CD4-positive, alpha-beta T cell (primary cell): Measurements from ENCODE around the gene GSTM1. TPM values are rescaled to one million over a fixed set of nuclear protein-coding genes. Genes with fewer than 3 reads are reported as not detected.
"Not testable (repeated sequence)": the region's sequence is repeated elsewhere in the genome, so short reads cannot be mapped to it uniquely, and the experiment has no call there.

ENCODE experiments used
- ATAC-seq: fragments of 200-7000 bp; cut with Tn5 transposase; one replicate; pipeline ENCODE4 v1.10.0; 2022; ENCODE audit warnings: mild to moderate bottlenecking; ENCODE audit not compliant: poor library complexity
- CTCF ChIA-PET: fragments of 350-600 bp; sonication (Branson Sonifier 250); formaldehyde crosslinking; loops from one replicate; lab custom pipeline; 2021; ENCODE audit warnings: antibody characterized with exemption, inconsistent platforms; lab: Charles Lee
- POLR2A ChIA-PET: fragments of 350-600 bp; sonication (Branson Sonifier 250); formaldehyde crosslinking; loops from one replicate; lab custom pipeline; 2021; ENCODE audit warnings: antibody characterized with exemption, inconsistent platforms; lab: Charles Lee
- DNase-seq, 14 experiments: peaks; one replicate each; pipeline ENCODE4 v3.0.0-alpha.2; 2013 to 2020; ENCODE audit warnings: mixed read lengths in 2 of 14
- H3K27ac ChIP-seq, 2 donors: one replicate each; pipeline versions ENCODE4 v1.5.1 to v1.7.0; 2013; ENCODE audit warnings: low read length in 2 of 2, low read depth in 1 of 2, mild to moderate bottlenecking in 1 of 2
- H3K27me3 ChIP-seq, 2 experiments: 1 replicate in 1 of 2; 2 replicates in 1 of 2; pipeline versions ENCODE4 v1.6.1 to v1.7.0; 2013; ENCODE audit warnings: low read length in 2 of 2, control low read depth in 1 of 2, mild to moderate bottlenecking in 1 of 2, moderate library complexity in 1 of 2; ENCODE audit not compliant: insufficient read depth in 2 of 2, control insufficient read depth in 1 of 2
- H3K36me3 ChIP-seq: one replicate; pipeline ENCODE4 v1.6.1; 2013; ENCODE audit warnings: low read length, control low read depth; ENCODE audit not compliant: insufficient read depth
- H3K4me1 ChIP-seq: one replicate; pipeline ENCODE4 v1.6.1; 2013; ENCODE audit warnings: low read length, control low read depth; ENCODE audit not compliant: insufficient read depth
- H3K4me3 ChIP-seq: one replicate; pipeline ENCODE4 v1.5.1; 2013; ENCODE audit warnings: mild to moderate bottlenecking, low read length, moderate library complexity
- H3K9me3 ChIP-seq, 2 experiments: 1 replicate in 1 of 2; 2 replicates in 1 of 2; pipeline versions ENCODE4 v1.6.1 to v1.7.0; 2013; ENCODE audit warnings: low read length in 2 of 2, mild to moderate bottlenecking in 2 of 2, control low read depth in 1 of 2, moderate library complexity in 1 of 2; ENCODE audit not compliant: control insufficient read depth in 1 of 2, insufficient read depth in 1 of 2
- H3K27ac Mint-ChIP-seq: one replicate; pipeline ENCODE4 v1.8.0; 2020; ENCODE audit warnings: mixed read lengths
- H3K27me3 Mint-ChIP-seq: one replicate; pipeline ENCODE4 v1.8.0; 2021; ENCODE audit warnings: mixed read lengths
- H3K36me3 Mint-ChIP-seq: one replicate; pipeline ENCODE4 v1.8.0; 2021; ENCODE audit warnings: low read depth, mixed read lengths
- H3K4me1 Mint-ChIP-seq: one replicate; pipeline ENCODE4 v1.8.0; 2021; ENCODE audit warnings: low read depth, mixed read lengths
- H3K4me3 Mint-ChIP-seq: one replicate; pipeline ENCODE4 v1.8.0; 2020; ENCODE audit warnings: mild to moderate bottlenecking, mixed read lengths
- H3K9me3 Mint-ChIP-seq: one replicate; pipeline ENCODE4 v1.8.0; 2020; ENCODE audit warnings: mixed read lengths
- intact Hi-C, 2 experiments: fragments of 100-400 bp; cut with DNase I in 1 of 2; cut with micrococcal nuclease in 1 of 2; formaldehyde crosslinking; loops; one replicate each; pipeline versions ENCODE4 v1.15.1 to v1.9.0; 2023 to 2025; cut with DNase I, micrococcal nuclease
- total RNA-seq, 174 experiments: library from RNA in 2 of 174; stranded (reverse) in 2 of 174; gene quantifications; one replicate each; pipeline ENCODE4 v1.2.3 and lab custom pipeline; 2021 to 2026
- TF ChIP-seq, protein P1 (sequence below): fragments of 200-600 bp; IDR thresholded peaks from one replicate; pipeline ENCODE4 v1.8.0; 2022; ENCODE audit warnings: antibody characterized with exemption, mild to moderate bottlenecking

The GSTM1 gene
- total RNA-seq, 2 experiments from 2014 or later, result 31.9 to 36.2 TPM

GRCh38 chr1:109704173-109704572, 16.6 kb downstream of the GSTM1 start:
- Histone ChIP-seq H3K9me3 (no peaks in the 10 kb centered on the region), H3K4me1 (no peaks in the 10 kb centered on the region), H3K27ac (no peak overlapping the region), H3K27me3 (no peaks in the 10 kb centered on the region), H3K36me3 (no peaks in the 10 kb centered on the region), H3K4me3 (no peak overlapping the region)
- ChIA-PET POLR2A (no interaction called here), CTCF (no interaction called here)
- Mint-ChIP-seq H3K36me3 (peaks cover 45% of the 10 kb centered on the region), H3K27ac (no peak overlapping the region), H3K9me3 (peaks cover 6% of the 10 kb centered on the region), H3K4me1 (no peaks in the 10 kb centered on the region), H3K27me3 (no peaks in the 10 kb centered on the region), H3K4me3 (no peak overlapping the region)
- TF ChIP-seq, protein P1, sequence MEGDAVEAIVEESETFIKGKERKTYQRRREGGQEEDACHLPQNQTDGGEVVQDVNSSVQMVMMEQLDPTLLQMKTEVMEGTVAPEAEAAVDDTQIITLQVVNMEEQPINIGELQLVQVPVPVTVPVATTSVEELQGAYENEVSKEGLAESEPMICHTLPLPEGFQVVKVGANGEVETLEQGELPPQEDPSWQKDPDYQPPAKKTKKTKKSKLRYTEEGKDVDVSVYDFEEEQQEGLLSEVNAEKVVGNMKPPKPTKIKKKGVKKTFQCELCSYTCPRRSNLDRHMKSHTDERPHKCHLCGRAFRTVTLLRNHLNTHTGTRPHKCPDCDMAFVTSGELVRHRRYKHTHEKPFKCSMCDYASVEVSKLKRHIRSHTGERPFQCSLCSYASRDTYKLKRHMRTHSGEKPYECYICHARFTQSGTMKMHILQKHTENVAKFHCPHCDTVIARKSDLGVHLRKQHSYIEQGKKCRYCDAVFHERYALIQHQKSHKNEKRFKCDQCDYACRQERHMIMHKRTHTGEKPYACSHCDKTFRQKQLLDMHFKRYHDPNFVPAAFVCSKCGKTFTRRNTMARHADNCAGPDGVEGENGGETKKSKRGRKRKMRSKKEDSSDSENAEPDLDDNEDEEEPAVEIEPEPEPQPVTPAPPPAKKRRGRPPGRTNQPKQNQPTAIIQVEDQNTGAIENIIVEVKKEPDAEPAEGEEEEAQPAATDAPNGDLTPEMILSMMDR, result no peak
- DNase-seq, result peak in 1 of 14 experiments; percentile 1
- ATAC-seq, result no peak
- intact Hi-C loops, result no loop called here

DNA sequence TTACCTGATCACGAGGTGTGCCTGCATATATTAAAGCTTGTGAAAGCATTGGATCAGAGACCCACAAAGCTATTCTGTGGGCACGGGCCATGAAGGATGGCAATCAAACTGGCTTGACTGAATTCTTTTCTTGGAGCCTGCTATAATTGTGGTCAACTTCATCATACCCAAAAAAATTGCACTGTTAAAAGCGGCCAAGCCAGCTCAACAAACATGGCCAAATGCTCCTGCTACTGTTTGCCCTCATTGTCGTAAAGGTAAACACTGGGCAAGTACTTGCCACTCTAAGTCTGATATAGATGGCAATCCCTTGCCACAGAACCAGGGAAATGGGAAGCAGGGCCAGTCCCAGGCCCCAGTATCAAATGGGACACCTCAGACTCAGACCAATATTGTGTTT, 17.8 kb downstream of the GSTM1 start:
- H3K27ac ChIP-seq, result no peak overlapping the region
- ATAC-seq (no peak), DNase-seq (peak in 1 of 14 experiments; percentile 1)
- CTCF ChIA-PET, result no interaction called here
- H3K9me3 Mint-ChIP-seq, result peaks cover 10% of the 10 kb centered on the region
- H3K27me3 Mint-ChIP-seq, result no peaks in the 10 kb centered on the region
- H3K4me1 ChIP-seq, result no peaks in the 10 kb centered on the region
- H3K9me3 ChIP-seq, result no peaks in the 10 kb centered on the region
- H3K4me3 Mint-ChIP-seq, result no peak overlapping the region
- intact Hi-C loops, result no loop called here
- peaks cover 50% of the 10 kb centered on the region for H3K36me3 Mint-ChIP-seq
- no peaks in the 10 kb centered on the region for H3K36me3 ChIP-seq
- H3K4me1 Mint-ChIP-seq, result no peaks in the 10 kb centered on the region
- TF ChIP-seq, protein P1, result no peak
- H3K27ac Mint-ChIP-seq, result no peak overlapping the region
- POLR2A ChIA-PET, result no interaction called here
- H3K27me3 ChIP-seq, result no peaks in the 10 kb centered on the region
- no peak overlapping the region for H3K4me3 ChIP-seq

- H3K4me1 Mint-ChIP-seq, H3K27ac Mint-ChIP-seq, H3K4me3 ChIP-seq, H3K27me3 Mint-ChIP-seq, intact Hi-C loops, CTCF ChIA-PET, H3K4me1 ChIP-seq, H3K27ac ChIP-seq, H3K27me3 ChIP-seq, H3K4me3 Mint-ChIP-seq, H3K9me3 ChIP-seq, ATAC-seq, H3K36me3 ChIP-seq: not testable (repeated sequence)
- POLR2A ChIA-PET, result interaction anchor here (1.5 kb wide), 1 partner anchor 21 kb away, joined by 3 read pairs; the partner anchor contains the start of gene GSTM1
- peaks cover 42% of the 10 kb centered on the region for H3K36me3 Mint-ChIP-seq
- peaks cover 10% of the 10 kb centered on the region for H3K9me3 Mint-ChIP-seq
- peak in 1 of 14 experiments; percentile 0 for DNase-seq
Measured at GRCh38 chr1:109708949-109709348, 21.3 kb downstream of the GSTM1 start.

- DNase-seq, H3K9me3 ChIP-seq, H3K27ac ChIP-seq, H3K36me3 ChIP-seq, intact Hi-C loops, H3K4me3 Mint-ChIP-seq, H3K4me1 ChIP-seq, CTCF ChIA-PET, H3K27ac Mint-ChIP-seq, ATAC-seq, H3K4me1 Mint-ChIP-seq, H3K4me3 ChIP-seq, H3K27me3 ChIP-seq: not testable (repeated sequence)
- Mint-ChIP-seq H3K27me3 (peaks cover 13% of the 10 kb centered on the region), H3K9me3 (peaks cover 10% of the 10 kb centered on the region), H3K36me3 (peaks cover 33% of the 10 kb centered on the region)
- POLR2A ChIA-PET, result interaction anchor here (1.5 kb wide), 1 partner anchor 22 kb away, joined by 3 read pairs; the partner anchor contains the start of gene GSTM1
Measured at GRCh38 chr1:109709822-109710221, 22.2 kb downstream of the GSTM1 start.

- H3K4me1 Mint-ChIP-seq, H3K36me3 ChIP-seq, H3K4me3 Mint-ChIP-seq, intact Hi-C loops, CTCF ChIA-PET, POLR2A ChIA-PET, H3K4me1 ChIP-seq, H3K4me3 ChIP-seq, H3K9me3 ChIP-seq, H3K27me3 ChIP-seq, H3K27ac ChIP-seq, H3K27ac Mint-ChIP-seq: not testable (repeated sequence)
- peak; percentile 64 for ATAC-seq
- H3K36me3 Mint-ChIP-seq, result peaks cover 29% of the 10 kb centered on the region
- H3K27me3 Mint-ChIP-seq, result peaks cover 13% of the 10 kb centered on the region
- H3K9me3 Mint-ChIP-seq, result peaks cover 10% of the 10 kb centered on the region
- DNase-seq, result peak in 1 of 14 experiments; percentile 4
Measured at GRCh38 chr1:109711593-109712320, 24.1 kb downstream of the GSTM1 start, which contains the start of gene GSTM5. Gene GSTM5, plus strand, starts transcription at chr1:109712251. Its CDS starts 62 bp downstream, at chr1:109712313.
